SH-SY5Y (cell line): Measurements from ENCODE around the gene SNRK.

ENCODE experiments used
- GATA2 ChIP-seq: IDR thresholded peaks from 2 replicates; pipeline ENCODE4 v1.6.1; 2011; ENCODE audit warnings: mild to moderate bottlenecking, low read depth, low read length
- GATA3 ChIP-seq: IDR thresholded peaks from 2 replicates; pipeline ENCODE4 v1.6.1; 2011; ENCODE audit warnings: low read depth, mild to moderate bottlenecking, low read length, moderate library complexity

GRCh38 chr3:43347774-43348173 is 61.4 kb downstream of the SNRK start:
- TF ChIP-seq GATA2 (no peak), GATA3 (no peak)
